Measurements from ENCODE around the gene CD8B. TPM values are rescaled to one million over a fixed set of nuclear protein-coding genes. Genes with fewer than 3 reads are reported as not detected.
"Not testable (repeated sequence)": the region's sequence is repeated elsewhere in the genome, so short reads cannot be mapped to it uniquely, and the experiment has no call there.

The CD8B gene
- total RNA-seq, 8 experiments from 2014 or later = 0.25 to 0.43 TPM; not detected in 6

- WGBS, 10 experiments = no CpG with 5 or more reads among the region's 4 CpGs
- H3K27ac ChIP-seq; in situ Hi-C loops (cut with MboI; ENCODE audit: low pct_unique_long_range_greater_than_20kb in 2 of 9, low sequenced_read_pairs in 9 of 9, unreplicated experiment in 9 of 9); H3K4me1 ChIP-seq (replicated peaks in 1 of 2); H3K4me3 ChIP-seq: not testable (repeated sequence)
- peak in 1 of 8 experiments; percentile 29 for ATAC-seq (replicated peaks in 6 of 8)
These were observed 5.2 kb downstream of the CD8B start for GRCh38 chr2:86856498-86856897.

- H3K27ac ChIP-seq; in situ Hi-C loops (cut with MboI; ENCODE audit: low pct_unique_long_range_greater_than_20kb in 2 of 9, low sequenced_read_pairs in 9 of 9, unreplicated experiment in 9 of 9); H3K4me3 ChIP-seq; H3K4me1 ChIP-seq (replicated peaks in 1 of 2): not testable (repeated sequence)
- no CpG with 5 or more reads among the region's 6 CpGs for WGBS, 10 experiments
- peak in 2 of 8 experiments; percentile 59 to 68 for ATAC-seq (replicated peaks in 6 of 8)
These were observed 5.7 kb downstream of the CD8B start for GRCh38 chr2:86855981-86856380.

- ATAC-seq (replicated peaks in 6 of 8) = peak in 1 of 8 experiments; percentile 17
- H3K4me1 ChIP-seq (replicated peaks in 1 of 2); H3K27ac ChIP-seq; in situ Hi-C loops (cut with MboI; ENCODE audit: low pct_unique_long_range_greater_than_20kb in 2 of 9, low sequenced_read_pairs in 9 of 9, unreplicated experiment in 9 of 9); H3K4me3 ChIP-seq: not testable (repeated sequence)
- WGBS, 10 experiments = 80 to 100% methylated on average over 1 of the region's 4 CpGs; no CpG with 5 or more reads in 8 of the 10 experiments
These were observed 10.1 kb downstream of the CD8B start for GRCh38 chr2:86851581-86851980.

- in situ Hi-C loops (cut with MboI; ENCODE audit: low pct_unique_long_range_greater_than_20kb in 2 of 9, low sequenced_read_pairs in 9 of 9, unreplicated experiment in 9 of 9); H3K27ac ChIP-seq; ATAC-seq (replicated peaks in 6 of 8); H3K4me3 ChIP-seq; H3K4me1 ChIP-seq (replicated peaks in 1 of 2): not testable (repeated sequence)
- WGBS, 10 experiments = 100% methylated on average over 1 of the region's 6 CpGs; no CpG with 5 or more reads in 9 of the 10 experiments
These were observed 19.0 kb downstream of the CD8B start for GRCh38 chr2:86842607-86843234.

GRCh38 chr2:86841330-86841729, 20.4 kb downstream of the CD8B start:
- 53 to 80% methylated on average over 1 to 3 of the region's 8 CpGs; no CpG with 5 or more reads in 8 of the 10 experiments for WGBS, 10 experiments

DNA sequence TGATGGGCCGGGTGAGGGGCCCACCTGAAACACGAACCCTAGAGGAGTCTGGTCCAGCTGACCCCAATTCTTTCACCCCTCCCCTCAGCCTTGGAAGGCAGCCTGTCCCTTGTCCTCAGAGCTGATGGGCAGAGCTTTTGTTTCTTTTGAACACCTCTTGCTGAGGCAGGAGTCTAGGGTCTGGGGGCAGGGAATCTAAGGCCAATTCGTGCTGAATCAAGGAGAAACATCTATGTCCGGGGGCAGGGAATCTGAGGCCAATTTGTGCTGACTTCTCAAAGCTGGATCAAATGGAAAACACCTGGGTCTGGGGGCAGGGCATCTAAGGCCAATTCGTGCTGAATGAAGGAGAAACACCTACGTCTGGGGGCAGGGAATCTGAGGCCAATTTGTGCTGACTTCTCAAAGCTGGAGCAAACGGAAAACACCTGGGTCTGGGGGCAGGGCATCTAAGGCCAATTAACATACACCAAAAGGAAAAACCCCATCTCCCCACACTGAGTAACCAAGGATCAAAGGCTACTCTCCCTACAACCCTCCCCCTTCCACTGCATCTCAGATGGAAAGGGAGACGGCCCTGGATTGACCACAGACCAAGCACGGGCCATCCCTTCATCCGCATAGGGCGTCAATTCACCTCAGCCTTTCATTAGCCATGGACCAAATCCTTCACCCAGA, 21.7 kb downstream of the CD8B start:
- H3K27ac ChIP-seq; H3K4me3 ChIP-seq; ATAC-seq (replicated peaks in 6 of 8); H3K4me1 ChIP-seq (replicated peaks in 1 of 2); in situ Hi-C loops (cut with MboI; ENCODE audit: low pct_unique_long_range_greater_than_20kb in 2 of 9, low sequenced_read_pairs in 9 of 9, unreplicated experiment in 9 of 9): not testable (repeated sequence)
- WGBS, 10 experiments = 60 to 100% methylated on average over 1 of the region's 11 CpGs; no CpG with 5 or more reads in 8 of the 10 experiments

More at GRCh38 chr2:86841330-86841729, 20.4 kb downstream of the CD8B start:
- H3K4me1 ChIP-seq (replicated peaks in 1 of 2); ATAC-seq (replicated peaks in 6 of 8); H3K27ac ChIP-seq; H3K4me3 ChIP-seq; in situ Hi-C loops (cut with MboI; ENCODE audit: low pct_unique_long_range_greater_than_20kb in 2 of 9, low sequenced_read_pairs in 9 of 9, unreplicated experiment in 9 of 9): not testable (repeated sequence)

GRCh38 chr2:86839455-86839854, 22.2 kb downstream of the CD8B start:
- H3K4me1 ChIP-seq (replicated peaks in 1 of 2); in situ Hi-C loops (cut with MboI; ENCODE audit: low pct_unique_long_range_greater_than_20kb in 2 of 9, low sequenced_read_pairs in 9 of 9, unreplicated experiment in 9 of 9); ATAC-seq (replicated peaks in 6 of 8); H3K27ac ChIP-seq; H3K4me3 ChIP-seq: not testable (repeated sequence)
- WGBS, 10 experiments = 57% methylated on average over 1 of the region's 7 CpGs; no CpG with 5 or more reads in 9 of the 10 experiments

DNA sequence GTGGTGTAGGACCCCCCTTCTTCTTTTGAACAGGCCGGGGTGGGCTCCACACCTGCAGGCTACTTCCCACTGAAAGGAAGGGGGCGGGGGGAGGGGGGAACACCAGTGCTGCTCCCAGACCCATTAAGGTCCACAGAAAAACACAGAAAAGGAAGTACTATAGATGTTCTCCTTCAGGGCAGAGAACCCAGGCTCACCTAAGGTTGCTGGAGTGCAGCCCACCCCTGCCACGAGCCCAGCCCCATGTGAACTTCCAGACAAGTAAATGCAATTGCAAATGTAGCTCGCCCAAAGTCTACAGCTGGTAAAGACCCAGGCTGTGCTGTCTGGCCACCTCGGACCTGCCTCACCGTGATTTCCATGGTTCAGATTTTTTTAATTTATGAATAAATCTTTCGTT, 24.0 kb downstream of the CD8B start:
- H3K27ac ChIP-seq; H3K4me1 ChIP-seq (replicated peaks in 1 of 2); in situ Hi-C loops (cut with MboI; ENCODE audit: low pct_unique_long_range_greater_than_20kb in 2 of 9, low sequenced_read_pairs in 9 of 9, unreplicated experiment in 9 of 9); H3K4me3 ChIP-seq: not testable (repeated sequence)
- ATAC-seq (replicated peaks in 6 of 8) = peak in 3 of 8 experiments; percentile 12 to 52 (median 20)
- 20 to 100% methylated on average over 1 of the region's 7 CpGs; no CpG with 5 or more reads in 8 of the 10 experiments for whole genome bisulfite sequencing, 10 experiments

- H3K4me1 ChIP-seq (replicated peaks in 1 of 2); in situ Hi-C loops (cut with MboI; ENCODE audit: low pct_unique_long_range_greater_than_20kb in 2 of 9, low sequenced_read_pairs in 9 of 9, unreplicated experiment in 9 of 9); H3K4me3 ChIP-seq; H3K27ac ChIP-seq: not testable (repeated sequence)
- ATAC-seq (replicated peaks in 6 of 8) = peak in 7 of 8 experiments; percentile 25 to 96 (median 85)
- 0 to 100% (median 50%) methylated on average over 1 to 2 of the region's 19 CpGs; no CpG with 5 or more reads in 6 of the 10 experiments for WGBS, 10 experiments
These were observed 24.6 kb downstream of the CD8B start for GRCh38 chr2:86836915-86837695.

DNA sequence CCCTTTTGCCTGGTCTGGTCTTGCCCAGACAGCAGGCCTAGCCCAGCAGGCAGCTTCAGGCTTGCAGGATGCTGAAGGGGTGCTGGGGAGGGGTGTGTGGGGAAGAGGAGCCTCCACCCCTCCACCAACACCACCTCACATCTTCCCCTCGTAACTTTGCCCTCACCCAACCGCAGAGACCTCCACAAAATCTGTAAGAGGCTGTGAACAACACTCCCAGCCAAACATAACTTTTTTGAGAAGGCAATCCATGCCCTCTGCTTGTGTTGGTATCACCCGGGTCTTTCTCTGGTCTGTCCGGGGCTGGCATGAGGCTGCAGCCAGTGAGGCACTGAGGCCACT, 26.2 kb downstream of the CD8B start:
- H3K4me3 ChIP-seq; in situ Hi-C loops (cut with MboI; ENCODE audit: low pct_unique_long_range_greater_than_20kb in 2 of 9, low sequenced_read_pairs in 9 of 9, unreplicated experiment in 9 of 9); ATAC-seq (replicated peaks in 6 of 8); H3K27ac ChIP-seq; H3K4me1 ChIP-seq (replicated peaks in 1 of 2): not testable (repeated sequence)
- WGBS, 10 experiments = no CpG with 5 or more reads among the region's 4 CpGs

- in situ Hi-C loops (cut with MboI; ENCODE audit: low pct_unique_long_range_greater_than_20kb in 2 of 9, low sequenced_read_pairs in 9 of 9, unreplicated experiment in 9 of 9) = no loop called here
- H3K4me1 ChIP-seq (replicated peaks in 1 of 2) = no peaks in the 10 kb centered on the region
- no peak for ATAC-seq (replicated peaks in 6 of 8)
These were observed 28.4 kb downstream of the CD8B start for GRCh38 chr2:86833315-86833714.

DNA sequence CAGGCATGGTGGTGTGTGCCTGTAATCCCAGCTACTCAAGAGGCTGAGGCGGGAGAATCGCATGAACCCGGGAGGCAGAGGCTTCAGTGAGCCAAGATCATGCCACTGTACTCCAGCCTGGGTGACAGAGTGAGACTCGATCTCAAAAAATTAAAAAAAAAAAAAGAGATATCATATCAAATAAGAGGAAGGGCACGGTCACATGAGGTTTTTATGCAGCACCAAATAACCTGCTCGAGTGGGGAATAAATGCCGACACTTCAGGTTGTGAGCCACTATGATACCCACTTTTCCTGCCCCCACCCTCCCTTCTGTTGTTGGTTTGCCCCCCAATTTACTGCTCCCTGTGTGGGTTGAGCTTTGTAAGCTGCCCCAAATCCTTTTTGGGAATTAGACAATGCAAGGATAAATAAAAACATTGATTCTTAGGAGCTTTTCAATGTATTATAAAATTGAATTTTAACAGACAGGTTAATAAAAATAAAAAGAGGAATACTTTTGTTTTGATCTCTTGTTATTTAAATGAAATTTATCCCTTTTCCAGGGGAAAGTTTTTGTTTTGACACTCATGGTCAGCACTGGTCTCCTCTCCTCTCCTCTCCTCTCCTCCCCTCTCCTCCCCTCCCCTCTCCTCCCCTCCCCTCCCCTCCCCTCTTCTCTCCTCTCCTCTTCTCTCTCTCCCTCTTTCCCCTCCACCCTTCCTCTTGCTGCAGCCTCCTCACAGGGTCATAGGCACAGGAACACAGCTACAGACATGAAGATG, 29.2 kb downstream of the CD8B start:
- Histone ChIP-seq H3K27ac (no peak overlapping the region), H3K4me1 (replicated peaks in 1 of 2) (no peaks in the 10 kb centered on the region), H3K4me3 (no peak overlapping the region)
- ATAC-seq (replicated peaks in 6 of 8) = no peak
- WGBS, 10 experiments = 60 to 100% (median 80%) methylated on average over 1 to 4 of the region's 7 CpGs; no CpG with 5 or more reads in 3 of the 10 experiments
- in situ Hi-C loops (cut with MboI; ENCODE audit: low pct_unique_long_range_greater_than_20kb in 2 of 9, low sequenced_read_pairs in 9 of 9, unreplicated experiment in 9 of 9) = no loop called here

More at GRCh38 chr2:86833315-86833714, 28.4 kb downstream of the CD8B start:
- no peak overlapping the region for H3K4me3 ChIP-seq
- no peak overlapping the region for H3K27ac ChIP-seq
- 100% methylated on average over 1 of the region's 10 CpGs; no CpG with 5 or more reads in 9 of the 10 experiments for WGBS, 10 experiments
